HG03039 (cell line): ENCODE data around the gene KIZ.

Source experiments
- ATAC-seq: cut with Tn5 transposase; IDR thresholded peaks from one replicate; pipeline ENCODE4 v1.9.1; 2021; ENCODE audit warnings: mild to moderate bottlenecking, moderate library complexity; ENCODE audit not compliant: unreplicated experiment

KIZ gene

DNA sequence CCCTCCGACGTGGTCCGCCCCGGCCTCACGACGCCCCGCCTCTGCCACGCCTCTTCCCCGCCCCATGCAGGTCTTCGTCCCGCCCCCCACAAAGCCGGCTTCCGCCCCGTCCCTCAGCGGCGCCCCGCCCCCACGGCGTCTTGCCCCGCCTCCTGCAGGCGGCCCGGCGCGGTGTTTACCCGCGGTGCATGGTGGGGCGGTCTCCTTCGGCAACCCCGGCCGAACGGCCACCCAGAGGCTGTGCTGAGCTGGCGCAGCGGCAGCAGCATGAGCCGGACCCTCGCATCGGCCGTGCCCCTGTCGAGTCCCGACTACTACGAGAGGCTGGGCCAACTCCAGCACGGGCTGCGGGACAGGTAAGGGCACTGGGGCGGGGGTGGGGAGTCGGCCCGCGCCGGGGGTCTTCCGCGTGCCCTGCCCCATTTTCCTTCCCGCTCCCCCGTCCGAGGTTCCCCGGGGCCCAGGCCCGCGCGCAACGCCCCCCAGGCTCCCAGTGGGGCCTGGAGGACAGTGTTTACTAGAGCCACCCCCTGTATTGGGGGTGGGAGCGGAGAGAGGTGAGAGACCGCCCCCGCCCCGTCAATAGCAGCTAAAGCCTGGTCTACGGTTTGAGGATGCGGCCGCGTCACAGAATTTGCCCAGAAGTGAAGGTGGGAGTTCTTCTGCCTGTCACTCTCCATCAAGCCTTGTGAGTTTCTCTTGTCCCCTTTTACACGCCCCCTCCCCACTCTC, at the start of gene KIZ:
Gene KIZ (plus strand): TSS at position 234 of the 732 bp plus-strand sequence. CDS start 34 bp downstream, at position 268.
- peak; percentile 98 for ATAC-seq

- no peak for ATAC-seq
Observed at GRCh38 chr20:21077809-21078345, 48.0 kb upstream of the KIZ start.

DNA sequence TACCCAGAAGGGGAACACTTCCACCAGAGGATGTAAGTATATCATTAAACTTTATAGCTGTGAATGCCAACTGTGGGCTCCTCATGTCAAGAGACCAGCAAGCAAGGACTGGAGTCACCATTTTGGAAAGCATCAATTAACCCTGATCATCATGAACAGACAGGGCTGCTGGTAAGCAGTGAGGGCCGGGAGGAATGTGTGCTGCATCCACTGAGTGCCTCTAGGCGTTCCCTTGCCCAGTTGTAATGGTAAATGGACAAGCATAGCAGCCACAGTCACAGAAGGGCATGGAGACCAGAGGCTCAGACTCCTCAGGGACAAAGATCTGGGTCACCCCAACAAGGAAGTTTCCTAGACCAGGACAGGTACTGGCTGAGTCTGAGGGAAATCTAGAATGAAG, 43.3 kb upstream of the KIZ start:
- ATAC-seq: no peak

- no peak for ATAC-seq
Observed at GRCh38 chr20:21083825-21084325, 42.0 kb upstream of the KIZ start.

GRCh38 chr20:21087862-21088540, 37.9 kb upstream of the KIZ start:
- ATAC-seq: no peak

GRCh38 chr20:21089391-21089790, 36.5 kb upstream of the KIZ start:
- ATAC-seq: no peak

GRCh38 chr20:21090111-21090618, 35.7 kb upstream of the KIZ start:
- ATAC-seq: no peak

GRCh38 chr20:21090721-21091120, 35.2 kb upstream of the KIZ start:
- ATAC-seq: no peak

GRCh38 chr20:21092806-21093205, 33.1 kb upstream of the KIZ start:
- ATAC-seq: no peak

DNA sequence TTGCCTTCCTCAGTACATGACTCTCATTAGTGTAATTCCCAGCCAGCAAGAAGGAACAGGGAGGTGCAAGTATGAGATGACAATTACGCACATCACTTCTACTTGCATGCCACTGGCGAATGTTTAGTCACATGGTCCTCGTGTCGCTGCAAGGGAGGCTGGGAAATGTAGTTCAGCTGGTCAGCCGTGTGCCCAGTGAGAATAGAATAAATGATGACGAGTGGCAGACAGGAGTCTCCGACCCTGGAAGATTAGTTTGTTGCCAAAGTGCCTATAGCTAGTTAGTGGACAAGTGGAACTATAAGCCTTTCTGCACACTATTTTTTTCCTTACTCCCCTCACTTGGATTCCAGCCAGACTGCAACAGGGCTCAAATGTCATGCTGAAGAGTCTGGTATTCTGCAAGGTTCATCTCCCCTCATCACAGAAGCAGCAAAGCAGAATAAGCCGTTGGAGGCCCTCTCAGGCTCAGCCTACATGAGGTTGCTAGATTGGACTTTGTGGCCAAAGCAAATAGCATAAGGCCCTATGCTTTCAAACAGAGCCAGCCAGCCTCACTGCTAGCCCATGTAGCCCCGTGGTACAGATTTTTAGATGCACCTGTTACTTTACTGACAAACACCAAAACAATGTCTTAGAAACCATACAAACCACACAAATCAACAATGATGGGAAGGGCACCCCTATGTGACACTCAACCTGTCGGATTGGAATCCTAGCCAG, 29.4 kb upstream of the KIZ start:
- ATAC-seq: no peak

- ATAC-seq: no peak
Observed at GRCh38 chr20:21099751-21100577, 25.9 kb upstream of the KIZ start.

GRCh38 chr20:21100578-21101452, 25.1 kb upstream of the KIZ start:
- ATAC-seq: no peak

DNA sequence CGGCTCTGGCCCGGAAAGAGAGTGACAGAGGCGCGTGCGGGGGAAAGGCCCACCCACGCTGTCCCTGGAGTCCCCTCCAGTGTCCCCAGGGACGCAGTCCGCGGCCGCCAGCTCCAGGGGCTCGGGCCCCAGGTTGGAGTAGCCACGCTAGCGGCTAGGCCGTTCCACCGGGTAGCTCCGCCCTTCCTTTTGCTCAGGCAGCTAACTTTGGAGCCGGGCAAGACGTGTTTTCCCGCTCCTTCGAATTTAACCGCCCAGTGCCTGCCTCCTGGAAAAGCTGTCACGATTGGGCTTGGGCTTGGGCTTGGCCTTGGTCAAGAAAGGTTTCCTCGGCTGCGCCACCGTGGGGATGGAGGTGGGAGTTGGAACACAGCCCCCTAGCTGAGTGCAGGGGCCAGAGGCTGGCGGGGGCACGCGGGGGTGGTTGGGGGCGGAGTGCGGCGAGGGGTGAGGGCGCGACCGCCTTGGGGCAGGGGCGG, 24.4 kb upstream of the KIZ start:
- no peak for ATAC-seq

GRCh38 chr20:21101932-21102575, 23.8 kb upstream of the KIZ start:
- no peak for ATAC-seq

DNA sequence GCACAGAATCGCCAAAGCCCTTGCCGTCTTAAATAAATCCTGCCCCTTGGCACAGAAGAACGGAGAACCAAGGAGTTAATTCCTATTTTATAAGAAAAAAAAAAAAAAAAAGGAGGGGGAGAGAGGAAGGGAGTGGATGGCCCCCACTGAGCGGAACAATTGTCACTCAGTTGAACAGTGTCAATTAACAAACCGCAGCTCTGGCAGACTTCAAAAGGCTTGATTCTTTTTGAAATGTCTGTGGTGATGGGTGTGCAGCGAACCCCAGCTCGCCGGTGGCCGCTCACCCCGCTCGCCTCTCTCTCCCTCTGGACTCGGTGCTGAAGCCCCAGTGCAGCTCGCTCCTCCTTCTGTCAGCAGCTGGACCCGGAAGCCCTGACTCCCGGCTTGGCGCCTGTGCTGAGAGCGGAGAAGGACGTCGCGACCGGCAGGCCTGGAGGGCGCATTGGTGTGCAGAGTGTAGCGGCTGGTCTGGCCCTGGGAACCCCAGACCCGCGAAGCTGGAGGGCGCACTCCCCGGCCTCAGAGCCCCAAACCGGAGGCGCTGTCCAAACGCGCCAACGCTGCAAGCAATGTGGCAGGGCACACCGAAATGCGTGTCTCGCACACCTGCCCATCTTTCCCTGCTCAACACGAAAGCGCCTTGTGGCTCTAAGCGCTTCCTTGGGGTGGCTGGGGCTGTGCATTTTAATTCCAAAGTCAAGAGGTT, 23.1 kb upstream of the KIZ start:
- ATAC-seq: no peak

GRCh38 chr20:21103582-21104465, 22.1 kb upstream of the KIZ start:
- ATAC-seq: no peak

- ATAC-seq: no peak
Observed at GRCh38 chr20:21104466-21104761, 21.5 kb upstream of the KIZ start.
